ENCODE data around the gene RIT2. TPM values are rescaled to one million over a fixed set of nuclear protein-coding genes. Genes with fewer than 3 reads are reported as not detected.

The RIT2 gene
- total and polyA plus RNA-seq, 8 donors = 0.12 TPM; not detected in 7

DNA sequence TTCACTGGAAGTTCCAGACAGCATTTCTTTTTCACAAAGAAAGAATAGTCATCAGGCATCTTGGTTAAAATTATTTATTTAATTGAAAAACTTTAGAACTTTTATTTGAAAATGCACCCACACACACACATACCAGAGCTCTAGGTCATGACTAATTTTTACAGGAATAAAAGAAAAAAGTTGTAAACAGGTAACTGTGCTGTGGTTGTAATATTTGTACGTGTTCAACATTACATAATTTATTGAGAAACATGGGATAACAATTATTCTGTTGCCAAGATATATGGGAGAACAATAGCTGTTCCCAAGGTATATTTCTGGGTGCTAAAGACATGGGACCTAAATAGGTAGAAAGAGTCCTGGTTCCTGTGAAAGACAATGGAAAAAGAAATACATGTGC, 104.9 kb downstream of the RIT2 start:
- Histone ChIP-seq H3K9me3 (no peaks in the 10 kb centered on the region), H3K36me3 (no peaks in the 10 kb centered on the region), H3K27me3 (no peaks in the 10 kb centered on the region), H3K4me3 (no peak overlapping the region), H3K27ac (no peak overlapping the region), H3K4me1 (no peaks in the 10 kb centered on the region)
- TF ChIP-seq, protein P1, sequence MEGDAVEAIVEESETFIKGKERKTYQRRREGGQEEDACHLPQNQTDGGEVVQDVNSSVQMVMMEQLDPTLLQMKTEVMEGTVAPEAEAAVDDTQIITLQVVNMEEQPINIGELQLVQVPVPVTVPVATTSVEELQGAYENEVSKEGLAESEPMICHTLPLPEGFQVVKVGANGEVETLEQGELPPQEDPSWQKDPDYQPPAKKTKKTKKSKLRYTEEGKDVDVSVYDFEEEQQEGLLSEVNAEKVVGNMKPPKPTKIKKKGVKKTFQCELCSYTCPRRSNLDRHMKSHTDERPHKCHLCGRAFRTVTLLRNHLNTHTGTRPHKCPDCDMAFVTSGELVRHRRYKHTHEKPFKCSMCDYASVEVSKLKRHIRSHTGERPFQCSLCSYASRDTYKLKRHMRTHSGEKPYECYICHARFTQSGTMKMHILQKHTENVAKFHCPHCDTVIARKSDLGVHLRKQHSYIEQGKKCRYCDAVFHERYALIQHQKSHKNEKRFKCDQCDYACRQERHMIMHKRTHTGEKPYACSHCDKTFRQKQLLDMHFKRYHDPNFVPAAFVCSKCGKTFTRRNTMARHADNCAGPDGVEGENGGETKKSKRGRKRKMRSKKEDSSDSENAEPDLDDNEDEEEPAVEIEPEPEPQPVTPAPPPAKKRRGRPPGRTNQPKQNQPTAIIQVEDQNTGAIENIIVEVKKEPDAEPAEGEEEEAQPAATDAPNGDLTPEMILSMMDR (IDR thresholded peaks at IDR 0.05) = no peak
- ATAC-seq (no peak), DNase-seq (no peak), FAIRE-seq (no peak)
- intact Hi-C loops (cut with DNase I) = no loop called here
- WGBS, 2 donors = 37 to 58% methylated on average over 1 of the region's 1 CpG

DNA sequence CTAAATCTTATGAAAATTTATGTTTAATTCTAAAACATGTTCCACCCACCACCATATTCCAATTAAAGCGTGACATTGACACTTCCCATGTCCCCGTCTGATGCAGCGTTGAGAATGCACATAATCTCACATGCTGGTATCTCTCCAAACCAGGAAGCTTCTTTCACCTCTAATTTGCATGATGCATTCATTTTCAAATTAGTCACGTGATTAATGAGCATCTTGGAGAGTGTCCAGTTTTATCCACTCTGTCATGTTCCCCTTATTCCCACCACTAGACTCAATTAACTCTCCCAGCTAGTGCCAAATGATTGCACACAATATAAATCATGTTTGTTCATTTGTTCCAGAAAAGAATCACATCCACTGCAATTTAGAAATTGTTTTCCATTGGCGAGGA, 105.8 kb downstream of the RIT2 start:
- H3K27me3 ChIP-seq = no peaks in the 10 kb centered on the region
- FAIRE-seq = no peak
- TF ChIP-seq, protein P1 (IDR thresholded peaks at IDR 0.05) = no peak
- no peak for ATAC-seq
- no peaks in the 10 kb centered on the region for H3K36me3 ChIP-seq
- intact Hi-C loops (cut with DNase I) = no loop called here
- H3K27ac ChIP-seq = no peak overlapping the region
- WGBS, 2 donors = 58 to 60% methylated on average over 5 of the region's 5 CpGs
- no peaks in the 10 kb centered on the region for H3K4me1 ChIP-seq
- H3K9me3 ChIP-seq = no peaks in the 10 kb centered on the region
- no peak for DNase-seq
- H3K4me3 ChIP-seq = no peak overlapping the region

DNA sequence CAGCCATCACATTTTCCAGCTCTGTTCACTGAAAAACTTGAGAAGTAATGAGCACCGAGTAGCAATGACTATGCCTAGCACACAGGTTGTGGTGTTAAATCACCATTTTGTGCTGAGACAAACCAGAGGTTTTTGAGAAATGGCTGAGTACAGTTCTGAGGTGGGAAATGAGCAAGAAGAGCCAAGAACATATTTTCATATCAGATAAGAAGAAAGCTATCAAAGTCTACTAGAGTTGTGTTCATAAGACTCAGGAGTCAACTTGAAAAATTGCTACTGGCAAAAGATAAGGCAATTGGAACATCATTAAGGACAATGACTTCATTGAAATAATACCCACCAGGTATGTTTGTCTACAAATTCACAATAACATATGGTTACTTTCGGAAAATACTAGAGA, 108.1 kb downstream of the RIT2 start:
- no peak overlapping the region for H3K4me3 ChIP-seq
- no peak overlapping the region for H3K27ac ChIP-seq
- no peaks in the 10 kb centered on the region for H3K4me1 ChIP-seq
- H3K36me3 ChIP-seq = no peaks in the 10 kb centered on the region
- WGBS, 2 donors = 37 to 46% methylated on average over 2 of the region's 2 CpGs
- no peak for DNase-seq
- H3K9me3 ChIP-seq = no peaks in the 10 kb centered on the region
- no peak for ATAC-seq
- TF ChIP-seq, protein P1 (IDR thresholded peaks at IDR 0.05) = no peak
- intact Hi-C loops (cut with DNase I) = no loop called here
- no peak for FAIRE-seq
- no peaks in the 10 kb centered on the region for H3K27me3 ChIP-seq

DNA sequence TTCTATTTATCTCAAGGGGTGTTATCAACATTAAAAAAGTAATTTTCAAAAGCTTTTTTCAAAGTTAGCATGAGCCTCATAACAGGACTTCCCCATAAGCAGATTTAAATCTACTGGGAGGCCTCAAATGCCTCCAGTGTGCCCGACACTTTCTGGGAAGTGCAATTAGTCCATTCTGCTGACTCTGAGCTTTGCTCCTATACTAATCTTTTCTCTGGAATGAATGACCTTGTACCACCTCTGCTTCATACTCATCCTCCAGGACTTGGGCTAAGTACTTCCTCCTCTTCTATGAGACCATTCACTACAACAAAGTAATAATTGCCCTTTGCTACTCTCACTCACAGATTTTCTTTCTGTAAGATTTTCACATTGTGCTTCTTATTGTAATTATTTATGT, 111.1 kb downstream of the RIT2 start:
- ATAC-seq = no peak
- WGBS, 2 donors = 48 to 75% methylated on average over 1 of the region's 1 CpG

DNA sequence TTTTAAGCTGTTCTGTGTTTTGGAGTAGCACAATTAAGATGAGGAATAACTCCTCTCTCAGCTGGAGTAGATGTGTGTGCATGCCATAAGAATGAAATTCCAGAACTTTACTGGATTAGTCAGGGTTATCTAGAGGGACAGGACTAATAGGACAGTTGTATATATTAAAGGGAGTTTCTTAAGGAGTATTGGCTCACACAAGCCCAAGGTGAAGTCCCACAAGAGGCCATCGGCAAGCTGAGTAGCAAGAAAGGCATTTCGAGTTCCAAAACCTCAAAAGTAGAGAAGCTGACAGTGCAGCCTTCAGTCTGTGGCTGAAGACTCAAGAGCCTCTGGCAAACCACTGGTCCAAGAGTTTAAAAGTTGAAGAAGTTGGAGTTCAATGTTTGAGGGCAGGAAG, 113.7 kb downstream of the RIT2 start:
- WGBS, 2 donors = 60 to 77% methylated on average over 2 of the region's 2 CpGs
- intact Hi-C loops (cut with DNase I) = no loop called here
- Histone ChIP-seq H3K9me3 (no peaks in the 10 kb centered on the region), H3K27ac (no peak overlapping the region), H3K4me1 (no peaks in the 10 kb centered on the region), H3K36me3 (no peaks in the 10 kb centered on the region), H3K27me3 (no peaks in the 10 kb centered on the region), H3K4me3 (no peak overlapping the region)
- no peak for FAIRE-seq
- ATAC-seq = no peak
- TF ChIP-seq, protein P1 (IDR thresholded peaks at IDR 0.05) = no peak
- DNase-seq = no peak

More for the DNA sequence above, 111.1 kb downstream of the RIT2 start:
- no peak for DNase-seq
- TF ChIP-seq, protein P1 (IDR thresholded peaks at IDR 0.05) = no peak
- Histone ChIP-seq H3K4me1 (no peaks in the 10 kb centered on the region), H3K27ac (no peak overlapping the region), H3K4me3 (no peak overlapping the region), H3K27me3 (no peaks in the 10 kb centered on the region), H3K9me3 (no peaks in the 10 kb centered on the region), H3K36me3 (no peaks in the 10 kb centered on the region)
- FAIRE-seq = no peak
- intact Hi-C loops (cut with DNase I) = no loop called here
